GM12872 (cell line): ENCODE measurements around the gene RAB27B.

Experiments
- CTCF ChIP-seq: IDR thresholded peaks from 3 replicates; pipeline ENCODE4 v1.5.1; 2011; ENCODE audit warnings: low read depth, mild to moderate bottlenecking, low read length, moderate library complexity; ENCODE audit not compliant: insufficient read depth

Gene RAB27B

GRCh38 chr18:54900290-54900689, 72.0 kb downstream of the RAB27B start:
- no peak for TF ChIP-seq CTCF

- no peak for TF ChIP-seq CTCF
Measured at GRCh38 chr18:54904581-54904980, 76.3 kb downstream of the RAB27B start.

- no peak for TF ChIP-seq CTCF
Measured at GRCh38 chr18:54905629-54906028, 77.4 kb downstream of the RAB27B start.

- TF ChIP-seq CTCF = no peak
Measured at GRCh38 chr18:54906331-54907185, 78.3 kb downstream of the RAB27B start.

GRCh38 chr18:54909538-54909937, 81.3 kb downstream of the RAB27B start:
- TF ChIP-seq CTCF = no peak

GRCh38 chr18:54910161-54910919, 82.1 kb downstream of the RAB27B start:
- TF ChIP-seq CTCF = no peak

GRCh38 chr18:54911551-54911950, 83.3 kb downstream of the RAB27B start:
- TF ChIP-seq CTCF = no peak
